ENCODE data around the gene UBE2M. TPM values are rescaled to one million over a fixed set of nuclear protein-coding genes. Genes with fewer than 3 reads are reported as not detected.

UBE2M gene
- total and polyA plus RNA-seq, 2 experiments from 2014 or later = 27.6 to 64.5 TPM

DNA sequence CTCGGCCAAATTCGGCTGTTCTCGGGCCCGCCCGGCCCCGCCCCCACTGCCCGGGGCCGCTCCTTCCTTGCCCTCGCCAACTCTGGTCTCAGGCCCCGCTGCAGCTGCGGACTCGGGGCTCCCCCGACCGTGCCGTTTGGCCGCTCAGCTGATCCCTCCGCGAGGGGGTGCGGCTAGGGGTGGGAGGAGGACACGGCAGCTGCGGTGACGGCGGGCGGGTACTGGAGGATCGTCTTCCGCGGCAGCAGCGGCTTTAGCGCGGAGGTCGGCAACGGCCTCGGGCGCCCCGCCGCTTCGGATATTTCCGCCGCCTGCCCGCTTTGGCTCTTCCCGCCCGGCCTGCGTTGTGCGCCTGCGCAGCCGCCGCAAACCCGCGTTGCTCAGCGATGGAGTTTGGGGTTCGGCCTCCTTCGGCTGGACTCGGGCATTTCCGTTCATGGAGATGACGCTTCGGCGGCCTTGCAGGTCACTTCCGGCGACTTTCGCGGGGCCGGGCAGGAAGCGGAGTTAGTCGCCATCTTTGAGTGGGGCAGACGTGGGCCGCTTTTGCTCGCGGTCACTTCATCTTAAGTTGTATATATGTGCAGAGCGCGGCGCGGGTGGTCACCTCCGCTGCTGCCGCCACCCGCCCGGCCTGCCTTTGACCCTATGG is 338 bp upstream of the UBE2M start (continued):
- TF ChIP-seq POLR2AphosphoS5 (IDR thresholded peaks at IDR 0.05; ENCODE audit: low read depth) = peak; percentile 78

GRCh38 chr19:58557221-58558065 is 968 bp downstream of the UBE2M start:
- Mint-ChIP-seq H3K27ac (peak overlapping the region; percentile 98), H3K27me3 (ENCODE audit: insufficient read depth, low read depth, poor library complexity) (peaks cover 62% of the 10 kb centered on the region), H3K4me1 (peaks cover 50% of the 10 kb centered on the region), H3K4me3 (peak overlapping the region; percentile 97), H3K9me3 (peaks cover 8% of the 10 kb centered on the region; the same call in 2 of the 3 replicates), H3K36me3 (ENCODE audit: low read depth) (peaks cover 46% of the 10 kb centered on the region)
- Histone ChIP-seq H3K9me2 (ENCODE audit: insufficient read depth) (peaks cover 5% of the 10 kb centered on the region; the same call in 1 of the 2 replicates), H3K27ac (ENCODE audit: low read depth) (peak overlapping the region; percentile 85), H3K4me1 (ENCODE audit: insufficient read depth) (peaks cover 23% of the 10 kb centered on the region), H3K4me3 (peak overlapping the region; percentile 84), H3F3A (replicated peaks; ENCODE audit: low read depth) (peaks cover 61% of the 10 kb centered on the region), H2AFZ (no peak overlapping the region), H3K36me3 (ENCODE audit: insufficient read depth) (0 out of 2 replicates have a peak, but pooled peaks cover 2% of the 10 kb centered on the region), H3K27me3 (ENCODE audit: insufficient read depth) (peaks cover 27% of the 10 kb centered on the region), H3K79me2 (replicated peaks; ENCODE audit: insufficient read depth) (peaks cover 20% of the 10 kb centered on the region), H4K20me1 (replicated peaks; ENCODE audit: insufficient read depth) (no peaks in the 10 kb centered on the region; the same call in 1 of the 2 replicates), H3K4me2 (peak overlapping the region; percentile 98)
- no peak for ATAC-seq
- TF ChIP-seq, protein P1, sequence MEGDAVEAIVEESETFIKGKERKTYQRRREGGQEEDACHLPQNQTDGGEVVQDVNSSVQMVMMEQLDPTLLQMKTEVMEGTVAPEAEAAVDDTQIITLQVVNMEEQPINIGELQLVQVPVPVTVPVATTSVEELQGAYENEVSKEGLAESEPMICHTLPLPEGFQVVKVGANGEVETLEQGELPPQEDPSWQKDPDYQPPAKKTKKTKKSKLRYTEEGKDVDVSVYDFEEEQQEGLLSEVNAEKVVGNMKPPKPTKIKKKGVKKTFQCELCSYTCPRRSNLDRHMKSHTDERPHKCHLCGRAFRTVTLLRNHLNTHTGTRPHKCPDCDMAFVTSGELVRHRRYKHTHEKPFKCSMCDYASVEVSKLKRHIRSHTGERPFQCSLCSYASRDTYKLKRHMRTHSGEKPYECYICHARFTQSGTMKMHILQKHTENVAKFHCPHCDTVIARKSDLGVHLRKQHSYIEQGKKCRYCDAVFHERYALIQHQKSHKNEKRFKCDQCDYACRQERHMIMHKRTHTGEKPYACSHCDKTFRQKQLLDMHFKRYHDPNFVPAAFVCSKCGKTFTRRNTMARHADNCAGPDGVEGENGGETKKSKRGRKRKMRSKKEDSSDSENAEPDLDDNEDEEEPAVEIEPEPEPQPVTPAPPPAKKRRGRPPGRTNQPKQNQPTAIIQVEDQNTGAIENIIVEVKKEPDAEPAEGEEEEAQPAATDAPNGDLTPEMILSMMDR (conservative IDR thresholded peaks at IDR 0.05; ENCODE audit: low read depth in 2 of 2) = no peak
- TF ChIP-seq NANOG (IDR thresholded peaks at IDR 0.05; ENCODE audit: borderline replicate concordance) = no peak
- no peak for TF ChIP-seq POLR2AphosphoS5 (IDR thresholded peaks at IDR 0.05; ENCODE audit: low read depth)
- no peak for TF ChIP-seq EZH2phosphoT487 (IDR thresholded peaks at IDR 0.05; ENCODE audit: unreplicated experiment)
- TF ChIP-seq, protein P2, sequence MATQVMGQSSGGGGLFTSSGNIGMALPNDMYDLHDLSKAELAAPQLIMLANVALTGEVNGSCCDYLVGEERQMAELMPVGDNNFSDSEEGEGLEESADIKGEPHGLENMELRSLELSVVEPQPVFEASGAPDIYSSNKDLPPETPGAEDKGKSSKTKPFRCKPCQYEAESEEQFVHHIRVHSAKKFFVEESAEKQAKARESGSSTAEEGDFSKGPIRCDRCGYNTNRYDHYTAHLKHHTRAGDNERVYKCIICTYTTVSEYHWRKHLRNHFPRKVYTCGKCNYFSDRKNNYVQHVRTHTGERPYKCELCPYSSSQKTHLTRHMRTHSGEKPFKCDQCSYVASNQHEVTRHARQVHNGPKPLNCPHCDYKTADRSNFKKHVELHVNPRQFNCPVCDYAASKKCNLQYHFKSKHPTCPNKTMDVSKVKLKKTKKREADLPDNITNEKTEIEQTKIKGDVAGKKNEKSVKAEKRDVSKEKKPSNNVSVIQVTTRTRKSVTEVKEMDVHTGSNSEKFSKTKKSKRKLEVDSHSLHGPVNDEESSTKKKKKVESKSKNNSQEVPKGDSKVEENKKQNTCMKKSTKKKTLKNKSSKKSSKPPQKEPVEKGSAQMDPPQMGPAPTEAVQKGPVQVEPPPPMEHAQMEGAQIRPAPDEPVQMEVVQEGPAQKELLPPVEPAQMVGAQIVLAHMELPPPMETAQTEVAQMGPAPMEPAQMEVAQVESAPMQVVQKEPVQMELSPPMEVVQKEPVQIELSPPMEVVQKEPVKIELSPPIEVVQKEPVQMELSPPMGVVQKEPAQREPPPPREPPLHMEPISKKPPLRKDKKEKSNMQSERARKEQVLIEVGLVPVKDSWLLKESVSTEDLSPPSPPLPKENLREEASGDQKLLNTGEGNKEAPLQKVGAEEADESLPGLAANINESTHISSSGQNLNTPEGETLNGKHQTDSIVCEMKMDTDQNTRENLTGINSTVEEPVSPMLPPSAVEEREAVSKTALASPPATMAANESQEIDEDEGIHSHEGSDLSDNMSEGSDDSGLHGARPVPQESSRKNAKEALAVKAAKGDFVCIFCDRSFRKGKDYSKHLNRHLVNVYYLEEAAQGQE (IDR thresholded peaks at IDR 0.05; ENCODE audit: unreplicated experiment) = no peak
- no peak for TF ChIP-seq CREB1 (CRISPR knock-in tag; IDR thresholded peaks at IDR 0.05; ENCODE audit: low read depth)
- no peak for DNase-seq (ENCODE audit: low spot score)

All from GM23338 (cell line).